PC-3 (cell line): ENCODE results near the gene ACYP2.

ENCODE experiments used
- EZH2 ChIP-seq: fragments of 300-600 bp; sonication (generic); IDR thresholded peaks from one replicate; pipeline ENCODE4 v1.6.1; 2017; ENCODE audit warnings: antibody characterized with exemption, mild to moderate bottlenecking, low read length; ENCODE audit not compliant: unreplicated experiment
- EZH2phosphoT487 ChIP-seq: fragments of 300-600 bp; sonication (generic); IDR thresholded peaks from 2 replicates; pipeline ENCODE4 v1.6.1; 2018; ENCODE audit warnings: mild to moderate bottlenecking, antibody characterized with exemption, low read length, borderline replicate concordance
- TF ChIP-seq, protein P1 (sequence below): fragments of 300-600 bp; sonication (generic); conservative IDR thresholded peaks from 2 replicates; pipeline ENCODE4 v1.5.1; 2017; ENCODE audit warnings: antibody characterized with exemption, low read depth, mild to moderate bottlenecking, low read length

- TF ChIP-seq, protein P1, sequence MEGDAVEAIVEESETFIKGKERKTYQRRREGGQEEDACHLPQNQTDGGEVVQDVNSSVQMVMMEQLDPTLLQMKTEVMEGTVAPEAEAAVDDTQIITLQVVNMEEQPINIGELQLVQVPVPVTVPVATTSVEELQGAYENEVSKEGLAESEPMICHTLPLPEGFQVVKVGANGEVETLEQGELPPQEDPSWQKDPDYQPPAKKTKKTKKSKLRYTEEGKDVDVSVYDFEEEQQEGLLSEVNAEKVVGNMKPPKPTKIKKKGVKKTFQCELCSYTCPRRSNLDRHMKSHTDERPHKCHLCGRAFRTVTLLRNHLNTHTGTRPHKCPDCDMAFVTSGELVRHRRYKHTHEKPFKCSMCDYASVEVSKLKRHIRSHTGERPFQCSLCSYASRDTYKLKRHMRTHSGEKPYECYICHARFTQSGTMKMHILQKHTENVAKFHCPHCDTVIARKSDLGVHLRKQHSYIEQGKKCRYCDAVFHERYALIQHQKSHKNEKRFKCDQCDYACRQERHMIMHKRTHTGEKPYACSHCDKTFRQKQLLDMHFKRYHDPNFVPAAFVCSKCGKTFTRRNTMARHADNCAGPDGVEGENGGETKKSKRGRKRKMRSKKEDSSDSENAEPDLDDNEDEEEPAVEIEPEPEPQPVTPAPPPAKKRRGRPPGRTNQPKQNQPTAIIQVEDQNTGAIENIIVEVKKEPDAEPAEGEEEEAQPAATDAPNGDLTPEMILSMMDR: no peak
- TF ChIP-seq EZH2 (no peak), EZH2phosphoT487 (no peak)
Observed at GRCh38 chr2:54122171-54122935, 6.9 kb downstream of the ACYP2 start.
